ENCODE data around the gene KCNK7. TPM values are rescaled to one million over a fixed set of nuclear protein-coding genes. Genes with fewer than 3 reads are reported as not detected.

The KCNK7 gene
- polyA plus RNA-seq, 1 of the 3 experiments (the other 2 are of a cell fraction) = 0.58 TPM

DNA sequence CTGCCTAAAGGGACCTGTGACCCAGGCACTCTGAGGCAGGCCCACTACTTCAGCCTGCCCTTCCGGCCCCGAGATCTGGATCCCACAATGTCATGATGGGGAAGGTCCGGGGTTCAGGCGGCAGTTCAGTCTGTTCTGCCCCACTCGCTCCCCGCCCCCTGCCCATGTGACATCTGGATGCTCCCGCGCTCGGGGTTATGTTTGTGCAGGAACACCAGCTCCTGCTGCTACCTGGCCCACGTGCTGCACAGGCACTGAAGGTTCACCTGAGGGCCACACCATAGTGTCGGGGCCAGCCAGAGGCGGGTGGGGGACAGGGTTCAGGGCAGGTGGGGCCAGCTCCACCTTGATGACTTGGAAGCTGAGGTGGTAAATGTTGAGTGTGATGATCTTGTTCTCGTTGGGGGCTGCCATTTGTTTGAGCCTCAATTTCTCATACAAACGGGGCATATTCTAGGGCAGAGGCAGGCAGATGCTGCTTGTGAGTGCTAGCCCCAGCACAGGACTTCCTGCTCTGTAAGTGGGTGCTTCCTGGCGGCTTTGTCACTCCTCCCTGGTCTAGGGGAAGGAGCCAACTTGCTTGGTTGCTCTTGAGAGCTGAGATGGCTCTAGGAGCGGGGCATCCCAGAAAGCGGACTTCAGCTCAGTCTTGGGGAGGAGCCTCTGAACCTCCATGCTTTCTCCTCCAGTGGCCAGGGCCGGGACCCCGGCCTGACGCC is 37.9 kb upstream of the KCNK7 start (continued):
- TF ChIP-seq, protein P1, sequence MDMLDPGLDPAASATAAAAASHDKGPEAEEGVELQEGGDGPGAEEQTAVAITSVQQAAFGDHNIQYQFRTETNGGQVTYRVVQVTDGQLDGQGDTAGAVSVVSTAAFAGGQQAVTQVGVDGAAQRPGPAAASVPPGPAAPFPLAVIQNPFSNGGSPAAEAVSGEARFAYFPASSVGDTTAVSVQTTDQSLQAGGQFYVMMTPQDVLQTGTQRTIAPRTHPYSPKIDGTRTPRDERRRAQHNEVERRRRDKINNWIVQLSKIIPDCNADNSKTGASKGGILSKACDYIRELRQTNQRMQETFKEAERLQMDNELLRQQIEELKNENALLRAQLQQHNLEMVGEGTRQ (IDR thresholded peaks at IDR 0.05; ENCODE audit: borderline replicate concordance, low read depth, low read length) = no peak
- TF ChIP-seq ZBTB33 (IDR thresholded peaks at IDR 0.05; ENCODE audit: borderline replicate concordance, low read depth) (no peak), EP300 (IDR thresholded peaks at IDR 0.05; ENCODE audit: borderline replicate concordance in 1 of 2, low read depth in 1 of 2, low read length in 1 of 2) (no peak)

GRCh38 chr11:65630215-65630614 is 34.6 kb upstream of the KCNK7 start:
- H3K36me3 ChIP-seq (replicated peaks in 1 of 2; ENCODE audit: control insufficient read depth in 1 of 2, insufficient read depth in 2 of 2, low read length in 1 of 2) = peaks cover 17 to 76% of the 10 kb centered on the region in 2 experiments
- H4K20me1 ChIP-seq (ENCODE audit: insufficient read depth) = no peaks in the 10 kb centered on the region
- H2AFZ ChIP-seq (ENCODE audit: low read depth) = no peak overlapping the region
- H3K9me3 ChIP-seq = no peaks in the 10 kb centered on the region
- CTCF ChIA-PET = interaction anchor here (0.9 kb wide), 1 partner anchor 37 kb away, joined by 3 read pairs; no protein-coding TSS in a partner anchor
- no peak overlapping the region for H3K4me2 ChIP-seq
- H3K4me3 ChIP-seq (ENCODE audit: low read depth in 2 of 2, low read length in 1 of 2) = no peak overlapping the region
- H3K79me2 ChIP-seq (ENCODE audit: insufficient read depth) = peaks cover 4% of the 10 kb centered on the region; the same call in 1 of the 2 replicates
- no peaks in the 10 kb centered on the region for H3F3A ChIP-seq (replicated peaks; ENCODE audit: insufficient read depth)
- DNase-seq = no peak
- no peaks in the 10 kb centered on the region for H3K4me1 ChIP-seq (ENCODE audit: control insufficient read depth in 1 of 2, insufficient read depth in 2 of 2, low read depth in 1 of 2, low read length in 1 of 2)
- H3K9me2 ChIP-seq = no peaks in the 10 kb centered on the region
- POLR2A ChIA-PET = no interaction called here
- no CpG with 5 or more reads among the region's 11 CpGs for WGBS (ENCODE audit: low lambda C conversion rate)
- no peaks in the 10 kb centered on the region for H3K27me3 ChIP-seq (ENCODE audit: insufficient read depth)
- H3K27ac ChIP-seq (ENCODE audit: low read depth in 2 of 2, low read length in 1 of 2) = no peak overlapping the region
- no peak for TF ChIP-seq FOXJ3 (CRISPR knock-in tag; IDR thresholded peaks at IDR 0.05)
- no peak for TF ChIP-seq EP300 (IDR thresholded peaks at IDR 0.05; ENCODE audit: borderline replicate concordance in 1 of 2, low read depth in 1 of 2, low read length in 1 of 2)
- TF ChIP-seq, protein P2, sequence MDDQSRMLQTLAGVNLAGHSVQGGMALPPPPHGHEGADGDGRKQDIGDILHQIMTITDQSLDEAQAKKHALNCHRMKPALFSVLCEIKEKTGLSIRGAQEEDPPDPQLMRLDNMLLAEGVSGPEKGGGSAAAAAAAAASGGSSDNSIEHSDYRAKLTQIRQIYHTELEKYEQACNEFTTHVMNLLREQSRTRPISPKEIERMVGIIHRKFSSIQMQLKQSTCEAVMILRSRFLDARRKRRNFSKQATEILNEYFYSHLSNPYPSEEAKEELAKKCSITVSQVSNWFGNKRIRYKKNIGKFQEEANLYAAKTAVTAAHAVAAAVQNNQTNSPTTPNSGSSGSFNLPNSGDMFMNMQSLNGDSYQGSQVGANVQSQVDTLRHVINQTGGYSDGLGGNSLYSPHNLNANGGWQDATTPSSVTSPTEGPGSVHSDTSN (IDR thresholded peaks at IDR 0.05) = no peak
- no peak for TF ChIP-seq TAF1 (IDR thresholded peaks at IDR 0.05; ENCODE audit: borderline replicate concordance, low read depth, low read length)
- no peak for TF ChIP-seq CHD2 (IDR thresholded peaks at IDR 0.05; ENCODE audit: low read length, partially characterized antibody)
- TF ChIP-seq YY1 (IDR thresholded peaks at IDR 0.05; ENCODE audit: low read depth) = no peak
- H3K9ac ChIP-seq = no peak overlapping the region

DNA sequence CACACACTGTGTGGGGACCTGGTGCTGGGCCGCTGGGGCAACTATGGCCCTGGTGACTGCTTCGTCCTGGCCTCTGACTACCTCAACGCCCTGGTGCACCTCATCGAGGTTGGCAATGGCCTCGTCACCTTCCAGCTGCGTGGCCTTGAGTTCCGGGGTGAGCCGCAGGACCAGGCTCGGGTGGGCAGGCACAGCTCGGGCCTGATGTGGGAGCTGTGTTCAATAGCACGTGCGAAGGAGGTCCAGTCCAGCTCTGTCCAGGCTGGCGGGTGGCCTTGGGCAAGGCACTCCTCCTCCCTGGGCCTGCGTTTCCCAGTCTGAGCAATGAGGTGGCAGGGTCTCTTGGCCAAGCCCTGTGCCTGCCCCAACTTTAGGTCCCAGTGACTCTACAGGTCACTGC is 34.0 kb upstream of the KCNK7 start:
- CTCF ChIA-PET = interaction anchor here (0.9 kb wide), 1 partner anchor 36 kb away, joined by 3 read pairs; no protein-coding TSS in a partner anchor
- Histone ChIP-seq H3K36me3 (replicated peaks in 1 of 2; ENCODE audit: control insufficient read depth in 1 of 2, insufficient read depth in 2 of 2, low read length in 1 of 2) (peaks cover 18 to 76% of the 10 kb centered on the region in 2 experiments), H3K9me3 (no peaks in the 10 kb centered on the region), H3K27me3 (ENCODE audit: insufficient read depth) (no peaks in the 10 kb centered on the region), H4K20me1 (ENCODE audit: insufficient read depth) (no peaks in the 10 kb centered on the region), H3K4me2 (no peak overlapping the region), H3F3A (replicated peaks; ENCODE audit: insufficient read depth) (no peaks in the 10 kb centered on the region), H3K9ac (no peak overlapping the region), H3K79me2 (ENCODE audit: insufficient read depth) (peaks cover 4% of the 10 kb centered on the region; the same call in 1 of the 2 replicates), H3K4me3 (ENCODE audit: low read depth in 2 of 2, low read length in 1 of 2) (no peak overlapping the region), H3K4me1 (ENCODE audit: control insufficient read depth in 1 of 2, insufficient read depth in 2 of 2, low read depth in 1 of 2, low read length in 1 of 2) (no peaks in the 10 kb centered on the region), H3K9me2 (no peaks in the 10 kb centered on the region), H2AFZ (ENCODE audit: low read depth) (no peak overlapping the region), H3K27ac (ENCODE audit: low read depth in 2 of 2, low read length in 1 of 2) (no peak overlapping the region)
- DNase-seq = no peak
- TF ChIP-seq GABPA (IDR thresholded peaks at IDR 0.05; ENCODE audit: low read depth) = no peak
- POLR2A ChIA-PET = no interaction called here
- WGBS (ENCODE audit: low lambda C conversion rate) = 95% methylated on average over 8 of the region's 14 CpGs

Measured in SK-N-SH (cell line).